ENCODE data around the gene SMIM22.
"Not testable (repeated sequence)": the region's sequence is repeated elsewhere in the genome, so short reads cannot be mapped to it uniquely, and the experiment has no call there.

Gene SMIM22

GRCh38 chr16:4768549-4769305 lies 26.4 kb upstream of the SMIM22 start:
- peak; percentile 97 for DNase-seq (ENCODE audit: low spot score)

GRCh38 chr16:4769306-4769638 lies 25.9 kb upstream of the SMIM22 start:
- DNase-seq (ENCODE audit: low spot score), result no peak

- DNase-seq (ENCODE audit: low spot score), result peak; percentile 76
Measured at GRCh38 chr16:4771646-4772045, 23.5 kb upstream of the SMIM22 start.

GRCh38 chr16:4772351-4772750 lies 22.8 kb upstream of the SMIM22 start:
- DNase-seq (ENCODE audit: low spot score), result no peak

GRCh38 chr16:4775005-4775404 lies 20.2 kb upstream of the SMIM22 start:
- DNase-seq (ENCODE audit: low spot score), result no peak

- DNase-seq (ENCODE audit: low spot score), result no peak
Measured at GRCh38 chr16:4776141-4776705, 18.9 kb upstream of the SMIM22 start.

- DNase-seq (ENCODE audit: low spot score), result no peak
Measured at GRCh38 chr16:4777339-4778049, 17.7 kb upstream of the SMIM22 start.

- DNase-seq (ENCODE audit: low spot score), result no peak
Measured at GRCh38 chr16:4778050-4778392, 17.1 kb upstream of the SMIM22 start.

- no peak for DNase-seq (ENCODE audit: low spot score)
Measured at GRCh38 chr16:4780235-4780634, 14.9 kb upstream of the SMIM22 start.

- no peak for DNase-seq (ENCODE audit: low spot score)
Measured at GRCh38 chr16:4783251-4783950, 11.8 kb upstream of the SMIM22 start.

GRCh38 chr16:4783951-4784336 lies 11.2 kb upstream of the SMIM22 start:
- DNase-seq (ENCODE audit: low spot score), result no peak

GRCh38 chr16:4784444-4784987 lies 10.7 kb upstream of the SMIM22 start:
- not testable (repeated sequence) for DNase-seq (ENCODE audit: low spot score)

GRCh38 chr16:4785758-4786433 lies 9.3 kb upstream of the SMIM22 start:
- no peak for DNase-seq (ENCODE audit: low spot score)

- DNase-seq (ENCODE audit: low spot score), result no peak
Measured at GRCh38 chr16:4787068-4787467, 8.1 kb upstream of the SMIM22 start.

- DNase-seq (ENCODE audit: low spot score), result peak; percentile 81
Measured at GRCh38 chr16:4787627-4788482, 7.3 kb upstream of the SMIM22 start, which contains the start of gene SEPTIN12. TSS of gene SEPTIN12 (minus strand) at chr16:4788345. CDS start at chr16:4787645, 700 bp downstream.

- DNase-seq (ENCODE audit: low spot score), result no peak
Measured at GRCh38 chr16:4788489-4788889, 6.7 kb upstream of the SMIM22 start.

- DNase-seq (ENCODE audit: low spot score), result no peak
Measured at GRCh38 chr16:4788910-4789309, 6.3 kb upstream of the SMIM22 start.

GRCh38 chr16:4790261-4790660 lies 4.9 kb upstream of the SMIM22 start:
- no peak for DNase-seq (ENCODE audit: low spot score)

GRCh38 chr16:4790871-4791270 lies 4.3 kb upstream of the SMIM22 start:
- no peak for DNase-seq (ENCODE audit: low spot score)

- no peak for DNase-seq (ENCODE audit: low spot score)
Measured at GRCh38 chr16:4792951-4793513, 2.1 kb upstream of the SMIM22 start.

Data from SK-N-DZ (cell line).